HG03175 (cell line): ENCODE data around the gene RNASEH1.
"Not testable (repeated sequence)": the region's sequence is repeated elsewhere in the genome, so short reads cannot be mapped to it uniquely, and the experiment has no call there.

ENCODE experiments used
- ATAC-seq: cut with Tn5 transposase; IDR thresholded peaks from one replicate; pipeline ENCODE4 v1.9.1; 2021; ENCODE audit warnings: mild to moderate bottlenecking, moderate library complexity; ENCODE audit not compliant: unreplicated experiment

The RNASEH1 gene

GRCh38 chr2:3522961-3523421 is 35.1 kb downstream of the RNASEH1 start:
- no peak for ATAC-seq

GRCh38 chr2:3520591-3520990 is 37.5 kb downstream of the RNASEH1 start:
- no peak for ATAC-seq

- ATAC-seq = peak; percentile 52
Measured at GRCh38 chr2:3519255-3520205, 38.6 kb downstream of the RNASEH1 start, which contains the start of gene ADI1. Gene ADI1 (minus strand): TSS chr2:3519531. CDS start chr2:3519487, 44 bp downstream.

DNA sequence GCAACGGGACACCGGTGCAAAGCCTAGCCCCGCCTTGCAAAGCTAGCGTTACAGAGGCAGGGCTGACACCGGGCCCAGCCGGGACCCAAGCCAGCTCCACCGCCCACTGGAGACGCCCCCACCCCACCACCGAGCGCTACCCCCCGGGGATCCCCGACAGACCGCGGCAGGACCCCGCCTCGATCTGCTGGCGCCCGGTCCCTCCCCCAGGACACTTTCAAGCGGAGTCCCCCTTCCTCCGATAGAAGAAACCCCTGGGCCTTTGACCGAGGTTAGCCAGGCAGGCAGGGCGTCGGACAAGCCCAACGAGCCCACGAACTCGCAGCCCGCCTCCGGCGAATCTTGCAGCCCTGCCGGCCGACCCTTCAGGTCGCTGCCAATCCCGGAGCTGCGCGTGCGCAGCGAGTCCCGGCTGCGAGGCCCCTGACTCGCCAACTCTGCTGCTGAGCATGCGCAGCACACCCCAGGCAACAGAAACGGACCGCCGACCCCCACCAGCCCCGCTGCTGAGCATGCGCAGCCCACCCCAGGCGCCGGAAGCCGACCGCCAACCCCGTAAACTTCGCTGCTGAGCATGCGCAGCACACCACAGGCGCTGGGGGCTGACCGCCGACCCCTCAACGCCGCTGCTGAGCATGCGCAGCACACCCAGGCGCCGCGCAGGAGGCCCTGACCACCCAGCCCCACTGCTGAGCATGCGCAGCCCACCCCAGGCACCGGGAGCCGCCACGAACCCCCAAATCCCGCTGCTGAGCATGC is 39.5 kb downstream of the RNASEH1 start:
- ATAC-seq = peak; percentile 78

GRCh38 chr2:3517948-3518495 is 40.1 kb downstream of the RNASEH1 start:
- ATAC-seq = no peak

GRCh38 chr2:3516831-3517230 is 41.3 kb downstream of the RNASEH1 start:
- no peak for ATAC-seq

DNA sequence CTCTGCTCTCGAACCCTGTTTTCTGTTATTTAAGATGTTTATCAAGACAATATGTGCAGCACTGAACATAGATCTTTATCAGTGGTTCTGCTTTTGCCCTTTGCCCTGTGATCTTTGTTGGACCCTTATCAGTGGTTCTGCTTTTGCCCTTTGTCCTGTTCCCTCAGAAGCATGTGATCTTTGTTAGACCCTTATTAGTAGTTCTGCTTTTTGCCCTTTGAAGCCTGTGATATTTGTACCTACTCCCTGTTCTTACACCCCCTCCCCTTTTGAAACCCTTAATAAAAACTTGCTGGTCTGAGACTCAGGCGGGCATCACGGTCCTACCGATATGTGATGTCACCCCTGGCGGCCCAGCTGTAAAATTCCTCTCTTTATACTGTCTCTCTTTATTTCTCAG is 42.7 kb downstream of the RNASEH1 start:
- ATAC-seq = not testable (repeated sequence)

- no peak for ATAC-seq
Measured at GRCh38 chr2:3513026-3513810, 44.9 kb downstream of the RNASEH1 start.

DNA sequence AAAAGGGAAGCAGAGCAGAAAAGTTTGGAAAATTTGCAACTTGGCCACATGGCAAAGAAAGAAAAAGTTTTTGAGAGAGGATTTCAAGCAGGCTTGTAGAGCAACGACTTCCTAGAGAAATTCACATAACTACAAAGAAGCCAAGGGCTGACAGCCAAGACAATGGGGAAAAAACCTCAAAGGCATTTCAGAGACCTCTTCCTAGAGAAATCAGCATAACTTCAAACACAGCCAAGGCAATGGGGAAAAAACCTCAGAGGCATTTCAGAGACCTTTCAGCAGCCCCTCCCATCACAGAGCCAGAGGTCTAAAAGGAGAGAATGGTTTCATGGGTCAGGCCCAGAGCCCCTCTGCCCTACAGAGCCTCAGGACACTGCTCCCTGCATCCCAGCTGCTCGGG is 46.0 kb downstream of the RNASEH1 start:
- no peak for ATAC-seq

DNA sequence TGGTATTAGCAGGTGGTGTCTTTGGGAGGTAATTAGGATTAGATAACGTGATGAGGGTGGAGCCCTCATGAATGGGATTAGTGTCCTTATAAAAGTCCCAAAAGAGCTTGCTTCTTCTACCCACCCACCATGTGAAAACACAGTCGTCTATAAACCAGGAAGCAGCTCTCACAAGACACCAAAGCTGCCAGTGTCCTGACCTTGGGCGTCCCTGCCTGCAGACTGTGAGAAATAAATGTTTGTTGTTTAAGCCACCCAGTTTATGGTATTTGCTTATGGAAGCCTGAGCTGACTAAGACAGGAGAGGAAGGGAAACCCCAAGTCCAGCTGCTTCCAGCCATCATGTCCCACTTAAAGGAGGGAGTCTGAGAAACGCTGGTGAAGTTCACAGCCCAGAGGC is 52.4 kb downstream of the RNASEH1 start:
- no peak for ATAC-seq

- ATAC-seq = no peak
Measured at GRCh38 chr2:3504741-3505140, 53.4 kb downstream of the RNASEH1 start.

DNA sequence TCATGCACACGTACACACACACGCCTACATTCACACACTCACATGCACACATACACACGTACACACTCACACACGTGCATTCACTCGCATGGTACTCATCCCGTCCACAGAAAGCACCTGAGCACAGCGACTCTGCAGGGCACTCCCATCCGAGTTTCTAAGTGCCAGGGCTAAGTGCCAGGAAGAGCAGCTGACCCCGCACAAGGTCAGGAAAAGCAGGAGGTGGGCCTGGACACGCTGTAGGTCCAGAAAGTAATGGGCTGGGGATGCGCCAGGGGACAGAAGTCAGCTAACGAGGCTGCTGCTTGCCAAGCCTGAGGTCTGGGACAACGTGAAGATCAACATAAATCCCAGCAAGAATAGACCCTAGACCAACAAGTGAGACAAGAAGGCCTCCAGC is 54.6 kb downstream of the RNASEH1 start:
- ATAC-seq = no peak

GRCh38 chr2:3503046-3503445 is 55.1 kb downstream of the RNASEH1 start:
- ATAC-seq = no peak

- no peak for ATAC-seq
Measured at GRCh38 chr2:3500326-3500899, 57.7 kb downstream of the RNASEH1 start.

DNA sequence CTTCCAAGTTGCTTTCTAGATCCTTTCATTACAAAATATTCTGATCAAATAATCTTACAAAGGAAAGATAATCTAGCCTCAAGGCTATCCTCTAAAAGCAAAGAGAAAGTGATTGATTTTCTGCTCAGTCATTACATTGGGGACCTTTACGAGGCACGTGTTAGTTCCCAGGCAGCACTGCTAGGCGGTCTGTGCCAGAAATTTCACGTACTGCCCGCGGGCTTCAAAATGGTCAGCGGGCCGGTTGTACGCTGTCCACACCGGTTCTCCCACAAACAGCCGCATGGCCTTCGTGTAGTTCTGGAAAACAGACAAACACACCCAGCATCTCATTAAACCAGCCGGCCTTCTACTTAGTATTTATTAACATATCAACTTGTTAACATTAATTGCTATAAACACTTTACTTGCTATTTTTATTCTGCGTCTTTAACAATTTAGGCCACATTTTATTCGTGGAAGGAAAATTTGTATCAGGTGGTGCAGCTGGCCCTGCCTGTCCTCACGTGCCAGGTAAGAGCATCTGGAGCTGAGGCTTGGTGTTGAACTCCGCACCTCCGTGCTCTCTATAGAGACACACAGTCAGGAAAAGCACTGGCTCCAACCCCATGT is 59.2 kb downstream of the RNASEH1 start:
- ATAC-seq = no peak

- ATAC-seq = not testable (repeated sequence)
Measured at GRCh38 chr2:3496708-3497080, 61.4 kb downstream of the RNASEH1 start.
